ENCODE measurements around the gene CERS6.

Gene CERS6

GRCh38 chr2:168801471-168801870 is 345.4 kb downstream of the CERS6 start:
- in situ Hi-C loops (cut with MboI; ENCODE audit: low pct_unique_long_range_greater_than_20kb, low sequenced_read_pairs, unreplicated experiment): no loop called here
- DNase-seq (ENCODE audit: low spot score): no peak
- TF ChIP-seq CTCF (IDR thresholded peaks at IDR 0.05; ENCODE audit: extremely low read depth, insufficient read depth, missing control alignments): no peak

GRCh38 chr2:168801961-168802858 is 346.1 kb downstream of the CERS6 start, which contains the start of gene NOSTRIN:
TSS of gene NOSTRIN (plus strand) at chr2:168802637. CDS start at chr2:168802647, 10 bp downstream.
- no peak for DNase-seq (ENCODE audit: low spot score)
- no peak for TF ChIP-seq CTCF (IDR thresholded peaks at IDR 0.05; ENCODE audit: extremely low read depth, insufficient read depth, missing control alignments)
- in situ Hi-C loops (cut with MboI; ENCODE audit: low pct_unique_long_range_greater_than_20kb, low sequenced_read_pairs, unreplicated experiment): no loop called here

GRCh38 chr2:168802859-168803725 is 347.0 kb downstream of the CERS6 start:
- DNase-seq (ENCODE audit: low spot score): no peak
- in situ Hi-C loops (cut with MboI; ENCODE audit: low pct_unique_long_range_greater_than_20kb, low sequenced_read_pairs, unreplicated experiment): no loop called here
- no peak for TF ChIP-seq CTCF (IDR thresholded peaks at IDR 0.05; ENCODE audit: extremely low read depth, insufficient read depth, missing control alignments)

- TF ChIP-seq CTCF (IDR thresholded peaks at IDR 0.05; ENCODE audit: extremely low read depth, insufficient read depth, missing control alignments): no peak
- in situ Hi-C loops (cut with MboI; ENCODE audit: low pct_unique_long_range_greater_than_20kb, low sequenced_read_pairs, unreplicated experiment): no loop called here
- no peak for DNase-seq (ENCODE audit: low spot score)
These were observed 348.1 kb downstream of the CERS6 start for GRCh38 chr2:168804214-168804613.

GRCh38 chr2:168805615-168806014 is 349.5 kb downstream of the CERS6 start:
- DNase-seq (ENCODE audit: low spot score): no peak
- no peak for TF ChIP-seq CTCF (IDR thresholded peaks at IDR 0.05; ENCODE audit: extremely low read depth, insufficient read depth, missing control alignments)
- in situ Hi-C loops (cut with MboI; ENCODE audit: low pct_unique_long_range_greater_than_20kb, low sequenced_read_pairs, unreplicated experiment): no loop called here

- in situ Hi-C loops (cut with MboI; ENCODE audit: low pct_unique_long_range_greater_than_20kb, low sequenced_read_pairs, unreplicated experiment): no loop called here
- no peak for DNase-seq (ENCODE audit: low spot score)
- TF ChIP-seq CTCF (IDR thresholded peaks at IDR 0.05; ENCODE audit: extremely low read depth, insufficient read depth, missing control alignments): no peak
These were observed 353.5 kb downstream of the CERS6 start for GRCh38 chr2:168809537-168809936.
